Measurements from ENCODE around the gene PRRT4. TPM values are rescaled to one million over a fixed set of nuclear protein-coding genes. Genes with fewer than 3 reads are reported as not detected.

PRRT4 gene
- total and polyA plus RNA-seq, 9 of the 15 experiments (the other 6 are each of a cell fraction or from before 2014, with no cell fraction given), result not detected

GRCh38 chr7:128343554-128344430, 17.7 kb downstream of the PRRT4 start, which contains the start of gene RBM28 (continued):
- TF ChIP-seq NCOA6 (IDR thresholded peaks at IDR 0.05), result no peak
- TF ChIP-seq JUNB (CRISPR knock-in tag; conservative IDR thresholded peaks at IDR 0.05), result 0 out of 2 replicates have a peak, but pooled peaks have one; percentile 11
- TF ChIP-seq NRF1 (conservative IDR thresholded peaks at IDR 0.05 in 1 of 2, IDR thresholded peaks at IDR 0.05 in 1 of 2), result peak; percentile 80 to 84
- peak; percentile 42; the same call in 1 of the 2 replicates for TF ChIP-seq RREB1 (CRISPR knock-in tag; IDR thresholded peaks at IDR 0.05)
- TF ChIP-seq EP400 (IDR thresholded peaks at IDR 0.05), result peak; percentile 99
- 0 out of 2 replicates have a peak, but pooled peaks have one; percentile 28 for TF ChIP-seq IRF1 (CRISPR knock-in tag; IDR thresholded peaks at IDR 0.05; ENCODE audit: borderline replicate concordance)
- TF ChIP-seq NELFE (IDR thresholded peaks at IDR 0.05; ENCODE audit: insufficient read depth, insufficient read length), result no peak
- TF ChIP-seq MNT (conservative IDR thresholded peaks at IDR 0.05), result peak; percentile 96 to 99
- peak; percentile 99 for TF ChIP-seq KDM5B (IDR thresholded peaks at IDR 0.05; ENCODE audit: insufficient replicate concordance, low read depth, low read length)
- TF ChIP-seq PTBP1 (IDR thresholded peaks at IDR 0.05; ENCODE audit: low read depth, low read length), result no peak
- TF ChIP-seq MEIS2 (IDR thresholded peaks at IDR 0.05; ENCODE audit: partially characterized antibody), result no peak
- TF ChIP-seq TGIF2 (CRISPR knock-in tag; IDR thresholded peaks at IDR 0.05), result peak; percentile 73; the same call in 1 of the 2 replicates
- no peak for TF ChIP-seq CHD2 (IDR thresholded peaks at IDR 0.05; ENCODE audit: low read depth, low read length)
- peak; percentile 99 for TF ChIP-seq PHF20 (IDR thresholded peaks at IDR 0.05; ENCODE audit: partially characterized antibody)
- TF ChIP-seq ARID2 (IDR thresholded peaks at IDR 0.05), result no peak
- TF ChIP-seq MECOM (CRISPR knock-in tag; IDR thresholded peaks at IDR 0.05), result no peak
- TF ChIP-seq ZNF197 (CRISPR knock-in tag; IDR thresholded peaks at IDR 0.05; ENCODE audit: low read depth), result peak; percentile 76; the same call in 1 of the 2 replicates
- TF ChIP-seq BRF1 (IDR thresholded peaks at IDR 0.05; ENCODE audit: borderline replicate concordance, extremely low read depth, insufficient read length), result no peak
- no peak for TF ChIP-seq KLF10 (CRISPR knock-in tag; IDR thresholded peaks at IDR 0.05)

Measured in K562 (cell line).